SU-DHL-6 (cell line): ENCODE results near the gene UQCR10.

Source experiments
- H2AFZ ChIP-seq: fragments of 200-600 bp; sonication (generic); 2 replicates; pipeline ENCODE4 v1.6.1; 2014; ENCODE audit warnings: low read depth, mild to moderate bottlenecking, moderate library complexity, mixed read lengths, antibody characterized with exemption, low read length; ENCODE audit not compliant: severe bottlenecking
- H3F3A ChIP-seq: fragments of 200-600 bp; shearing (Covaris generic); 2 replicates; pipeline ENCODE4 v1.6.0; 2016; ENCODE audit warnings: antibody characterized with exemption, mild to moderate bottlenecking; ENCODE audit not compliant: insufficient read depth
- H3K27ac ChIP-seq: fragments of 200-600 bp; sonication (generic); 2 replicates; pipeline ENCODE4 v1.5.1; 2016; ENCODE audit warnings: low read depth, mild to moderate bottlenecking, low read length, moderate library complexity, mixed read lengths
- H3K27me3 ChIP-seq: fragments of 200-600 bp; sonication (generic), shearing (Covaris generic); 2 replicates; pipeline ENCODE4 v1.6.0; 2014; ENCODE audit warnings: mild to moderate bottlenecking, low read length
- H3K36me3 ChIP-seq: fragments of 200-600 bp; sonication (generic); 2 replicates; pipeline ENCODE4 v1.6.1; 2014; ENCODE audit warnings: mild to moderate bottlenecking, low read length, mixed read lengths
- H3K4me2 ChIP-seq: fragments of 300-600, 200-600 bp; shearing (Covaris generic), sonication (generic); 2 replicates; pipeline ENCODE4 v1.6.0; 2014; ENCODE audit warnings: low read length, low read depth, mild to moderate bottlenecking; ENCODE audit not compliant: poor library complexity, severe bottlenecking
- H3K4me3 ChIP-seq: fragments of 200-600 bp; sonication (generic); 2 replicates; pipeline ENCODE4 v1.5.1; 2014; ENCODE audit warnings: antibody characterized with exemption, low read length, mild to moderate bottlenecking, mixed read lengths; ENCODE audit not compliant: insufficient read depth, poor library complexity, severe bottlenecking
- H3K79me2 ChIP-seq: fragments of 200-600 bp; sonication (generic); 2 replicates; pipeline ENCODE4 v1.6.1; 2014; ENCODE audit warnings: mild to moderate bottlenecking, low read length, moderate library complexity; ENCODE audit not compliant: insufficient read depth
- H3K9ac ChIP-seq: fragments of 200-600 bp; sonication (generic); 2 replicates; pipeline ENCODE4 v1.7.0; 2014; ENCODE audit warnings: mild to moderate bottlenecking, low read length
- H3K9me2 ChIP-seq: fragments of 200-600 bp; sonication (generic); replicated peaks from 2 replicates; pipeline ENCODE4 v1.6.1; 2014; ENCODE audit warnings: low read length; ENCODE audit not compliant: insufficient read depth
- H3K9me3 ChIP-seq: fragments of 200-600 bp; sonication (generic); 2 replicates; pipeline ENCODE4 v1.6.1; 2014; ENCODE audit warnings: low read length, mixed read lengths; ENCODE audit not compliant: insufficient read depth
- H4K20me1 ChIP-seq: fragments of 200-600 bp; sonication (generic); 2 replicates; pipeline ENCODE4 v1.6.1; 2014; ENCODE audit warnings: low read depth, mild to moderate bottlenecking, antibody characterized with exemption, low read length, moderate library complexity, mixed read lengths
- EZH2phosphoT487 ChIP-seq: fragments of 200-600 bp; sonication (generic), shearing (Covaris generic); conservative IDR thresholded peaks from 2 replicates; pipeline ENCODE4 v1.6.1; 2018; ENCODE audit warnings: mild to moderate bottlenecking, antibody characterized with exemption, low read length, moderate library complexity, mixed read lengths
- TF ChIP-seq, protein P1 (sequence below): fragments of 200-600 bp; sonication (generic); IDR thresholded peaks from one replicate; pipeline ENCODE4 v1.5.1; 2017; ENCODE audit warnings: antibody characterized with exemption, mild to moderate bottlenecking, low read length, moderate library complexity; ENCODE audit not compliant: insufficient read depth, poor library complexity, severe bottlenecking

Gene UQCR10

GRCh38 chr22:29756341-29756740 is 10.8 kb upstream of the UQCR10 start:
- H4K20me1 ChIP-seq = no peaks in the 10 kb centered on the region
- no peaks in the 10 kb centered on the region for H3K36me3 ChIP-seq
- no peaks in the 10 kb centered on the region for H3K79me2 ChIP-seq
- H2AFZ ChIP-seq = no peak overlapping the region
- no peak overlapping the region for H3K27ac ChIP-seq
- no peaks in the 10 kb centered on the region for H3K9me2 ChIP-seq
- H3K4me3 ChIP-seq = no peak overlapping the region
- TF ChIP-seq, protein P1, sequence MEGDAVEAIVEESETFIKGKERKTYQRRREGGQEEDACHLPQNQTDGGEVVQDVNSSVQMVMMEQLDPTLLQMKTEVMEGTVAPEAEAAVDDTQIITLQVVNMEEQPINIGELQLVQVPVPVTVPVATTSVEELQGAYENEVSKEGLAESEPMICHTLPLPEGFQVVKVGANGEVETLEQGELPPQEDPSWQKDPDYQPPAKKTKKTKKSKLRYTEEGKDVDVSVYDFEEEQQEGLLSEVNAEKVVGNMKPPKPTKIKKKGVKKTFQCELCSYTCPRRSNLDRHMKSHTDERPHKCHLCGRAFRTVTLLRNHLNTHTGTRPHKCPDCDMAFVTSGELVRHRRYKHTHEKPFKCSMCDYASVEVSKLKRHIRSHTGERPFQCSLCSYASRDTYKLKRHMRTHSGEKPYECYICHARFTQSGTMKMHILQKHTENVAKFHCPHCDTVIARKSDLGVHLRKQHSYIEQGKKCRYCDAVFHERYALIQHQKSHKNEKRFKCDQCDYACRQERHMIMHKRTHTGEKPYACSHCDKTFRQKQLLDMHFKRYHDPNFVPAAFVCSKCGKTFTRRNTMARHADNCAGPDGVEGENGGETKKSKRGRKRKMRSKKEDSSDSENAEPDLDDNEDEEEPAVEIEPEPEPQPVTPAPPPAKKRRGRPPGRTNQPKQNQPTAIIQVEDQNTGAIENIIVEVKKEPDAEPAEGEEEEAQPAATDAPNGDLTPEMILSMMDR = no peak
- no peak for TF ChIP-seq EZH2phosphoT487
- no peaks in the 10 kb centered on the region for H3K27me3 ChIP-seq
- no peak overlapping the region for H3K9ac ChIP-seq
- no peaks in the 10 kb centered on the region for H3F3A ChIP-seq
- H3K9me3 ChIP-seq = no peaks in the 10 kb centered on the region
- H3K4me2 ChIP-seq = no peak overlapping the region

DNA sequence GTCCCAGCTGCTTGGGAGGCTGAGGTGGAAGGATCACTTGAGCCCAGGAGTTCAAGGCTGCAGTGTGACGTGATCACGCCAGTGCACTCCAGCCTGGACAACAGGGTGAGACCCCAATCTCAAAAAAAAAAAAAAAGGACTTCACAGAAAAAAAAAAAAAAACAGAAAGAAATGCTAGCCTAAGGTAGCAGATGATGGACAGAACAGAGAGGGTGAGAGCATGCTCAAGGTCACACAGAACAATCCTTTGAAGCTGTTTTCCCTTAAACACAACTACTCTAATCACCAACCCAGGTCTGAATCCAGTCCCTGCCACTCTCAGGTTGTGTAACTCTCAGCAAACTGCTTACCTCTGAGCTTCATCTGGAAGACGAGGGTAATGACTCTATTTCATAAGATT is 10.1 kb upstream of the UQCR10 start:
- Histone ChIP-seq H3F3A (no peaks in the 10 kb centered on the region), H3K79me2 (no peaks in the 10 kb centered on the region), H3K27ac (no peak overlapping the region), H3K27me3 (no peaks in the 10 kb centered on the region), H3K9ac (no peak overlapping the region), H3K4me2 (no peak overlapping the region), H4K20me1 (no peaks in the 10 kb centered on the region), H3K36me3 (no peaks in the 10 kb centered on the region), H3K4me3 (no peak overlapping the region), H3K9me2 (no peaks in the 10 kb centered on the region), H3K9me3 (no peaks in the 10 kb centered on the region), H2AFZ (no peak overlapping the region)
- TF ChIP-seq, protein P1 = no peak
- no peak for TF ChIP-seq EZH2phosphoT487

GRCh38 chr22:29758068-29758622 is 9.0 kb upstream of the UQCR10 start:
- Histone ChIP-seq H3K4me3 (no peak overlapping the region), H2AFZ (no peak overlapping the region), H3K9me3 (no peaks in the 10 kb centered on the region), H3K4me2 (no peak overlapping the region), H3K79me2 (no peaks in the 10 kb centered on the region), H3K27me3 (no peaks in the 10 kb centered on the region), H3K9me2 (no peaks in the 10 kb centered on the region), H4K20me1 (no peaks in the 10 kb centered on the region), H3K36me3 (no peaks in the 10 kb centered on the region), H3K27ac (no peak overlapping the region), H3K9ac (no peak overlapping the region), H3F3A (no peaks in the 10 kb centered on the region)
- TF ChIP-seq, protein P1 = no peak
- no peak for TF ChIP-seq EZH2phosphoT487

DNA sequence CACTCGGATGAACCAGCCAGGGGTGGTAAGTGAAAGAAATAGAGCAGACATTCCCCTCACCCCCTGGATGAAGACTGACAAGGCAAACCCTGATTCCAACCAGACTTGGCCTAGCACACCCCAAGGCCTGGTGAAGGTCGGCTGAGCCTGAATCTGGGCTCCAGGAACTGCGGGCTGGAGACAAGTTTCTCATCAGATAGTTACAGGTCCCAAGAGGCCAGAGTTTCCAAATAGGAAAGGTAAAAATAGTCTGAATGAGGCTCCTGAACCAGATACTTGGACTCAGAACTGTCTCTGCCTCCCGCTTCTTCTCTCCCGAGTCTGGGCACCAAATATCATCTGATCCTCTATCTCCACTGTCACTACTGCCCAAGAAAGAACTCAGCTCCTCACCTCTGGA is 8.2 kb upstream of the UQCR10 start:
- Histone ChIP-seq H3K79me2 (no peaks in the 10 kb centered on the region), H2AFZ (no peak overlapping the region), H3K36me3 (no peaks in the 10 kb centered on the region), H3K9me3 (no peaks in the 10 kb centered on the region), H3K9me2 (no peaks in the 10 kb centered on the region), H3K4me2 (no peak overlapping the region), H4K20me1 (no peaks in the 10 kb centered on the region), H3K4me3 (no peak overlapping the region), H3K27ac (no peak overlapping the region), H3K9ac (no peak overlapping the region), H3F3A (no peaks in the 10 kb centered on the region), H3K27me3 (no peaks in the 10 kb centered on the region)
- TF ChIP-seq, protein P1 = no peak
- no peak for TF ChIP-seq EZH2phosphoT487
